HG03520 (cell line): Measurements from ENCODE around the gene ZDHHC18.

Experiments used
- ATAC-seq: cut with Tn5 transposase; IDR thresholded peaks from one replicate; pipeline ENCODE4 v1.9.1; 2021; ENCODE audit warnings: mild to moderate bottlenecking, moderate library complexity; ENCODE audit not compliant: unreplicated experiment

ZDHHC18 gene

GRCh38 chr1:26897351-26897750, 70.9 kb downstream of the ZDHHC18 start:
- no peak for ATAC-seq

DNA sequence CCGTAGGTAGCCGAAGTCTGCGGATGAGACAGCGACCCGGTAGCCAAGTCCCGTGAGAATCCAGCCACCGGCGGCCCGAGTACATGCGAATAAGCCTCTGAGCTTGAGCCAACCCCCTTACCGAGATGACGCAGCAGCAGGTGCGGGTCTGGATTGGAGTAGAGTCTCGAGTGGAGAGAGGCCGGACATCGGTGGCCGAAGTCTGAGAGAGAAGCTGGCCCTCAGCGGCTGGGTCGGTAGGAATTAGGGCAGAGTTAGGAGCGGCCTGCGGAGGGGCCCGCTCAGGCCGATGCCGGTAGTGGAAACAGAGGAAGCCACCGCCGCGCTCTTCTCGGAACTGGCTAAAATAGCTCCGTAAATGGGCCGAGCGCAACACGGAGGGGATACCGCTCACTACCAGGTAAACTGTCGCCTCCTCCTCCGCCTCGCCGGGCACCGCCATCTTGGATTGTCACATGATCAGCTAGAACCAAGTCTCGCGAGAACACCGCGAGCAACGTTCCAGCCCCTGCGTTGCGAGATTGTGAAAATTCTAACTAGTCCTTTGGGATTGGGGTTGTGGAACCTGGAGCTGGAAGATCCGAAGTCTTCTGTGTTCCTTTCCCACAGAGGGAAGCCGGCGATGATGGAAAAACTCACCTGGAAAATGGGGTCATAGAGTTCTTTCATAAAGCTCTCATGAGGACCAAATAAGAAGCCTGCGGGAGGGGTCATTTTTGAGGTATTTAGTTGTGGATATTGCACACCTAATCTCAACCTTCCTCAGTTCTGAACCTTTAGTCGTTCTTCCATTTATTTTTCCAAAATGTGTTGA, 73.7 kb downstream of the ZDHHC18 start, which contains the start of gene GPATCH3:
Gene GPATCH3 (minus strand): TSS at position 467 of the 814 bp plus-strand sequence. CDS start 25 bp downstream, at position 442.
- peak; percentile 71 for ATAC-seq

DNA sequence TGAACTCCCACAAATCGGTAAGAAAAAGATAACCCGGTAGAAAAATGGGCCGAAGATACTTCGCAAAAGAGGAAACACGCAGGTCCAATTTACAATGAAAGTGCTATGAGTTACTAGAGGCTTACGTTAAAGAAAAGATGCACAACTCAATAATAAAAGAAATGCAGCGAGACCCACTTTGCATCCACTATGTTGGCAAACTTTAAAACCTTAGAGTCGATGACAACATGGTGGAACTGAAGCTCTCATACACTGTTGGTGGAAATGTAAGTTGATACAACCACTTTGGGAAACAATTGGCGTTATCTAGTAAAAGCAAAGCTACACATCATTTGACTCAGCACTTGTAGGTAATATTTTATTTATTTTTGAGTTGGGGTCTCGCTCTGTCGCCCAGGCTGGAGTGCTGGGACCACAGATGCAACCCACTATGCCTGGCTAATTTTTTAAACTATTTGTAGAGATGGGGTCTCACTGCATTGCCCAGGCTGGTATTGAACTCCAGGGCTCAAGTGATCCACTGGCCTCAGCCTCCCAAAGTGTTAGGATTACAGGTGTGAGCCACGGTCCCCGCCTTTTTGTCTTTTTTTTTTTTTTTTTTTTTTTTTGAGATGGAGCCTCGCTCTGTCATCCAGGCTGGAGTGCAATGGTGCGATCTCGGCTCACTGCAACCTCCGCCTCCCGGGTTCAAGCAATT, 74.5 kb downstream of the ZDHHC18 start:
- no peak for ATAC-seq
